NOMO-1 treated with DMSO at 0.1 percent for 48 hours (cell line): Measurements from ENCODE around the gene PDF.

Experiments
- DNase-seq: peaks from one replicate; lab custom pipeline; 2025; ENCODE audit not compliant: unreplicated experiment; lab: John Stamatoyannopoulos, UW

The PDF gene

DNA sequence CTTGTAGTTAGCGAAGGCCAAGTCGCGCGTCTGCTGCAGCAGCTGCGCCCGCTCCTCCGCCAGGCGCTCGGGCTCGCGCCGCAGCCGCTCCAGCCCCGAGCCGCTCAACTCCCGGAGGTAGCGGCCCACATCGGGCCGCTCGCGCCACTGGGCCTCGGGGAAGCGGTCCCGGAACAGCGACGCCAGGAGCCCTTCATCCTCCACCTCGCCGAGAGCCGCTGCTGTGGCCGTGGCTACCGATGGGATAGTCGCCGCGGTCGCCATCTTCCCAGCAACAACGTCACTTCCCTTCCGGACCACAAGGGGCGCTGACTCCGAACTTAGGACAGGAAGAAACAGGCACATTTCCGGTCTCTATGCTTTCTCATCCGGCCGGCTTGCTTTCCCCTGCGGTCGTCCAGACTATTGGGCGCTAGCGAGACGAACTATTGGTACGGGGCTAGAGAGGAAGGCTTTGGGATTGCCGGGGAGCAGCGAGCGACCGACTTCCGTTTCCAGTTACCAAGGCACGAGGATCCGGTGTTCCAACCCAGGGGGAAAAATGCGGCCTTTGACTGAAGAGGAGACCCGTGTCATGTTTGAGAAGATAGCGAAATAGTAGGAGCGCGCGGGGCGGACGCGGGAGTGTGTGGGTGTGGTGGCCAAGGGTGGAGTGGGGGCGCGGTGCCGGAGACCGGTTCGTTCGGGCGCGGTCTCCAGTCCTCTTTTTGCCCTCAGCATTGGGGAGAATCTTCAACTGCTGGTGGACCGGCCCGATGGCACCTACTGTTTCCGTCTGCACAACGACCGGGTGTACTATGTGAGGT is 9.1 kb upstream of the PDF start, which contains the start of the genes COG8 and NIP7:
Gene COG8 (minus strand): TSS at position 276 of the 806 bp plus-strand sequence. CDS start 12 bp downstream, at position 264.
Gene NIP7 (plus strand): TSS at position 484 of the 806 bp plus-strand sequence. CDS start 58 bp downstream, at position 542.
- peak; percentile 99 for DNase-seq

DNA sequence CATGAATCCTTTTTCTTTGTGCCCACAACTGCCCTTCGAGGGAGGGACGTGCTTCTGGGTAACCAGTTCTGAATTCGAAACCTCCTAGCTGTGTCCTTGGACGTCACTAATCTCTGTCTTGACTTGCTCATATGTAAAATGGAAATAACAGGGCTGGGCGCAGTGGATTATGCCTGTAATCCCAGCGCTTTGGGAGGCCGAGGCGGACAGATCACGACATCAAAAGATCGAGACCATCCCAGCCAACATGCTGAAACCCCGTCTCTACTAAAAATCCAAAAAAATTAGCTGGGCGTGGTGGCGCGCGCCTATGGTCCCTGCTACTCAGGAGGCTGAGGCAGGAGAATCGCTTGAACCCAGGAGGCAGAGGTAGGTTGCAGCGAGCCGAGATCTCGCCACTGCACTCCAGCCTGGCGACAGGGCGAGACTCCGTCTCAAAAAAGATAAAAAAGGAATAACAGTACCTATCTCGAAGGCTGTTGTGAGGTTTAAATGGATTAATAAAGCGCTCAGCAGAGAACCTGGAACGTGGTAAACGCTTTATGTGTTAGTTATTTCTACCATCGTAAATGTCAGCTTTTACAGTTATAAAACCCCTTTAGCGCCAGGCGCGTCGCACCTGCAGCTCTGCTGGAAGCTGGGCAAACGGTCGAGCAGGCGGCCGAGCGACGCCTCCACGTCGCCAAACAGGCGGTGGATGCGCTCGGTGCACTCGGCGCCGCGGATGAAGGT is 8.3 kb upstream of the PDF start:
- no peak for DNase-seq

DNA sequence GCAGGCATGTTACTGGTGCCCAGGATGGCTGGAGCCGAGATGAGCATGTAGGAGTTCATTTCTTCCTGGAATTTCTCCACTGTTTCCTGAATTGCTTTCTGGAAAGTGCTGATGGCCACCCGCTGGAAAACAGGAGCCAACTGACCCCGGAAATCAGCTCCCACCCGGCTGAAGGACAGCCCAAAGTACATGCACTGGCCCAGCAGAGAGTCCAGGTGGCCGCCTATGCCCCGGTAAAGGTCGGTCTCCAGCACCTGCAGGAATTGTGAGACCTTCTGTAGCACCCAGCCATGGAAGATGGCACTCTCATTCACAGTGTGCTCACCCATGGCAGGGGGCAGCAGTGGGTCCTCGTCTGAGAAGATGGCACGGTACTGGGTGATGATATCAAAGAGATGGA is 4.3 kb upstream of the PDF start:
- no peak for DNase-seq

DNA sequence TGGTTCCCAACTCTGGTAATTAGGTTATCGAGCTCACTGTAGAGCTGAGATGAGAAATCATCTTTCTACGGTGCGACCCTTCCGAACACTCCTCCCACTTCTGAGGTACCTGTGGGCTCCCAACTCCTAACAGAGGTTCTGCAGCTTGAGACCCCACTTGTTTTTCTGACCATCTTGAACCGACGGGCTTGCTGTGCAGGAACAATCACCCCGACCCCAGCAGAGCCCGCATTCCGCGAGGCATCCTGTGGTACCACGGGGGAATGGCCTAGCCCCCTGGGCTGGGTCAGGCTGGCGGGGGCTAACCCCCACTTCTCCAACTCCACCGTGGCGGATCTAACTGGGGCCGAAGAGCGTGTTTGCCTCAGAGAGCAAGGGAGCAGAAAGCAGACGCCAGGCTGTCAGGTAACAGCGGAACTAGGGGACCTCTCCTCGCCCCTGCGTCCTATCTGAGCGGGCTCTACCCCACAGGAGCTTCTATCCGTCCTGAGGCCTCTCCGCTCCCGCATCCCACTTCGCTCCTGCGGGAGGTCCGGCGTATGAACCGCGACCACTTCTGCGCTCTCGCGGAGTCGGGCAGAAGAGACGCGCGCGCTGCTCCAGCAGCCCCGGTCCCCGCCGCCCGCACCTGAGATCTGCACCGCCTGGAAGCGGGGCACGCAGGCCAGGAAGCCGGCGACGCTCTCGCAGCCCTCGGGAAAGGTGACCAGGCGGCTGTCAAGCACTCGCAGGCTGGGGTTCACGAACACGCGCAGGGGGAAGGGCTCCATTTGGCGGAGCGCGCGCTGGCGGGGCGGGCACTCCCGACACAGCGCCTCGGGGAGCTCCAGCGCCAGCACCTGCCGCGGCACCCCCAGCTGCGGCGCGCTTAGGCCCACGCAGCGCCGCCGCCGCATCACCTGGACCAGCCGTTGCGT is 761 bp downstream of the PDF start:
- DNase-seq: peak; percentile 39

DNA sequence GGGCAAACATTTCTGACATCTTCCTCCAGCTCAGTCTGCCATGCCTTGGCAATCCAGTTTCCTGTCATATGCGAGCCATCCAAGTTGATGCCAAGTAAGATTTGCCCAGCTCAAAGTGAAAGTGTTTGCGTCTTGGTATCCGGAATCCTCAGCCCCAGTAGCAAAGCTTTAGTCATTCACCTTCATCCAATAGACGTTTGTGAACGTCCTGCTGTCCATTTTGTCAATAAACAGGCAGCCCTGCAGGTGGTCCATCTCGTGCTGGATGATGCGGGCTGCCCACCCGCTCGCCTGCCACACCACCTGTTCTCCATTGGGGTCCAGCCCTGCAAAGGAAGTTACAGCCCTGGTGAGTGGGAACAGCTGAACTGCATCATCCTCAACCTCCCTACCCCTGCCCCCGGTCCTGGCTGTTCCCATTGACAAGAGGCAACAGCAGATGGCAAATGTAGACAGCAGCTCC is 1.5 kb downstream of the PDF start:
- no peak for DNase-seq

DNA sequence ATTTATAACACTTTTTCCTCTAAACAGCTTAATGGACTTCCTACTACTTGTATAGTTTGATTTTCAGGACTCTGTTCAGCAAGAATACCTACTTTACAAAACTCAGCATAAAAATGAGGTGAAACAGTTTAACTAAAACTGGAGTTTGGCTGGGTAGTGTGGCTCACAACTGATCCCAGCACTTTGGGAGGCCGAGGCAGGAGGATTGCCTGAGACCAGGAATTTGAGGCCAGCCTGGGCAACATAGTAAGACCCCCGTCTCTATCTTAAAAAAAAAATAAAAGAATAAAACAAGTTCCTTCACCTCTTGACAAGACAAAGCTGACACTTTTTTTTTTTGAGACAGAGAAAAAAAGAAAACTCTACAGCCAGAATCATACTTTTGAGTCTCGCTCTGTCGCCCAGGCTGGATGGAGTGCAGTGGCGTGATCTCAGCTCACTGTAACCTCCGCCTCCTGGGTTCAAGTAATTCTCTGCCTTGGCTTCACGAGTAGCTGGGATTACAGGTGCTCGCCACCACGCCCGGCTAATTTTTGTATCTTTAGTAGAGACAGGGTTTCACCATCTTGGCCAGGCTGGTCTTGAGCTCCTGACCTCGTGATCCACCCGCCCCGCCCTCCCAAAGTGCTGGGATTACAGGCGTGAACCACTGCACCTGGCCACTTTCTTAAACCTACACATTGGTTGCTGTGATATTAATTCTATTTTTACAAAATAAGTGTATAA is 2.6 kb downstream of the PDF start:
- DNase-seq: no peak

DNA sequence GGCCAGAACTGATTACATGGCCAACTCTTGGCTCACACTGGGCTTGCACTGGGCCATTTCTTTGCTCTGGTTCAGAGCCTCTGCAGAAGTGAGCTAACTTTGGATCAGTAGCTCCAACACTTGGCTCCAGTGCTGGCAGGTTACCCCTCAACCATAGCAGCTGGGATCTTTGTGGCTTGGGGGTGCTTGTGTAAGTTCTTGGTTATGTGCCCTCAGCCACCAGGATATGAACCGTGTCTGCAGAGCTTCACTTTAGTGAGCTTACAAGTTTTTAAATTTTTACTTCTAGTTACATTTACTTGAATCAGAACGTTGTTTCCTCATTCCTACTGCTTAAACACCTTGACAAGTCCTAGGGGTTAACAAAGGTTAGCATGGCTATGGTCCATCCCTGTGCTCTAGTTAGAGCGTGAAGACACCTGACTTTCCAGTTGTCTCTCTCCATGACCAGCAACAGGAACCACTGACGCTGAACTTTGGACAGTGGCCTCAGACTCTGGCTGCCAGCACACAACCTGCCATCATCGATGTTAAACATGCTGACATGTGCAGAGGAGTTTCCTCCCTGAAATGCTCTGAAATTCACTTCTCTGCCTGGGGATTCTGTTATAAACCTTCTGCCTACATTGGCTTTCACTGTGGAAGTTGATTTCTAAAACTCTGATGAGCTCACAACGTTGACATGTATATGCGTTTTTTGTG is 4.1 kb downstream of the PDF start:
- no peak for DNase-seq

DNA sequence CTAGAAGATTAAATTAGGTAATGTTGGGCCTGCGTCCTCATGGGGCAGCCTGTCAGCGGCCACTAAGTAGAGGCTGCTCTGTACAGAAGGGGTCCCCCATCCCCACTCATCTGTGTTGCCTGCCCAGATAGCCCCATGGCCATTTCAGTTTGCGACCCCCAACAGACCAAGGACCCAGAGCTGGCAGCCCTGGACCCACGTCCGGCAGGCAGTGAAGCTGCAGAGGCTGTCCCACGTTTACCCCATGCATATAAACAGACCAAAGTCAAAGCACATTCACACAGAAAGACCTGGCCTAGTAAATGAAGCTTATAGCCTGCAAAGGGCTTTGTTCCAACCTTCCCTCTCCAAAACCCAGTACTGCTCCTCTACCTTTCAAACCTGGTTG is 4.6 kb downstream of the PDF start:
- no peak for DNase-seq

DNA sequence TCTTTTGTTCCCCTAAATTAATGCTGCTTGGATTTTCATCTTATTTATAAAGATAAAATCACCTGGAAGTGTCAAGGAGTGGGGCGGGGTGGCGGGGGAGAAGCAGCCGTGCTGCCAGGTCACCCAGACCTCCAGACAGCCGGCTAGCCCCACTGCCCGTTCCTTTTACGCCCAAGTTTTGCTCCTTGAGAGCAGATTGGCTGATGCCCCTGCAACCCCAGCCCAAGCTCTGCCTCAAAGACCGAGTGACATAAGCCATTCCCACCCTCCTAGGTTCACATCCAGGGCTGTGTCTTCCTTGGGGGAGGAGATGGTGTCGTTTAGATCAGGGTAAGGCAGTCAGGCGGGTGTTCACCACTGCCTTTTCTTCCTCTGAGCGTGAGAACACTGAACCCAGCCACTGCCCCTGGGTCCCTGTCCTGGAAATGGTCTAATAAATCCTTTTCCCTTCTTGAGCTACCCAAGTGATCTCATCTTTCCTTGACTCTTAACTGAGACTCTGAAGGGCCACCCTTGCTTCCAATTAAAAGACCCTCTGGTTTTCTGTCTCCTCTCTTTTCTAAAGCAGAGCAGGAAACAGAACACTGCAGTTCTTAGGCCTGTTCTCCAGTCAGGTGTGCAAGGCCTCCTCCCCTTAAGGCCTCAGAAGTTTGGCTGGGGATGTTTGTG is 5.7 kb downstream of the PDF start:
- DNase-seq: no peak

DNA sequence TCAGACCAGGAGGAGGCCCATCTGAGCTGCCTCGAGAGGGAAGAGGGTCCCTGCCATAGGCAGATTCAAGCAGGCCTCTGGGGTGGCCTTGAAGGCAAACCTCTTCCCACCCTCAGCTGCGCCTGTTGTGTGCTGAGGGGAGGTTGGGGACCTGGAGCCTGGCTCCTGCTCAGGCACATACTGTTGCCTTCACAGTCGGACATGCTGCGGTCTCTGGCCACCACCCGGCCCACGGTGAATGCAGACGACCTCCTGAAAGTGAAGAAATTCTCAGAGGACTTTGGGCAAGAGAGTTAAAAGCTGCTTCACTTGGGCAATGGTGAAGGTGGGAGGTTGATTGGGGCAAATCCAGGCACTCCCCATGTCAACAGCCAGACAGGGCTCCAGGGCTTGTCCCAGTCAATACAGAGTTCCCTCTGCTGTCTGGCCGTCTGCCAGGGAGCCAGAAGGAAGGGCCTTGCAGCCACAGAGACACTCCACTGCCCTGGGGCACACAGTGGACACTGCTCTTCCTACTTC is 6.3 kb downstream of the PDF start:
- no peak for DNase-seq

DNA sequence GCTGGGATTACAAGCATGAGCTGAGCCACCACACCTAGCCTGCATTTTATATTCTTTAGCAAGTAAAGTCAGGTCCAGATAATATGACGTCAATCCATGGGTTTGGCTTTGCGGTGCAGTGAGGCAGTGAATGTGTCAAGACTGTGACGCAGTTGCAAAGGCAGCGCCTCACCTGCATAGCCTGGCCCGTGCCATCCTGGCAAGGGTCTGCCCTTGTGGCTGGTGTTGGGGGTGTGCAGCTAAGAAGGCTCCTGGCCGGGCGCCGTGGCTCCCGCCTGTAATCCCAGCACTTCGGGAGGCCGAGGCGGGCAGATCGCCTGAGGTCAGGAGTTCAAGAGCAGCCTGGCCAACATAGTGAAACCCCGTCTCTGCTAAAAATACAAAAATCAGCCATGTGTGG is 7.0 kb downstream of the PDF start:
- no peak for DNase-seq

DNA sequence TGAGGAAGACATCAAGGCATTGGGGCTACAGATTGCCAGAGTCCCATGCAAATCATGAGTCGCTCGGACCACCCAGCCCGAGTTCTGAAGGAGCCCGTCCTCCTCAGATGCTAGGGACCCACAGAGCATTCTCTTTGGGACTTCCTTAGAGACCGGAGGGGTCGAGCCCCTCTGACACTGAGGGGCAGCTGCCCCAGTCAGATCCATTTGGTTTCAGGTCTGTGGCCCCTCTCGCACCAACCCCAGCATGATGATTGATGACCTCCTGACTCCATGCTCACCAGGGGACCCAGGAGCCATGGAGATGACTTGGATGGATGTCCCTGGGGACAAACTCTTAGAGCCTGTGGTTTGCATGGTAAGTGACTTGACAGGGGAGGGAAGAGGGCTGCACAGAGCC is 8.0 kb downstream of the PDF start:
- no peak for DNase-seq

DNA sequence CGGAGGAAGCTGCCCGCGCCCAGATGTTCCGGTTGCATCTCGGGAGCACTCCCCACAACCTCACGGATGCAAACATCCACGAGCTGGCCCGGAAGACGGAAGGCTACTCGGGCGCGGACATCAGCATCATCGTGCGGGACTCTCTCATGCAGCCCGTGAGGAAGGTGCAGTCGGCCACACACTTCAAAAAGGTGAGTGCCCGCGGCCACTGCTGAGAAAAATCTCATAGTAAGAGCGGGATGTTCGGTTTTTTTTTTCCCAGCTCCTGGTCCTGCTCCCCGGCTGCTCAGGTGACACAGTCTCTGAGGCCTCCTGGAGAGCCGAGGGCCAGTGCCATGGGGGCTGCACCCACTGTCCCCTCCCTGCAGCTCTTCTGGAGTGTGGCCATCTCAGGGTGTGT is 9.3 kb downstream of the PDF start:
- no peak for DNase-seq

DNA sequence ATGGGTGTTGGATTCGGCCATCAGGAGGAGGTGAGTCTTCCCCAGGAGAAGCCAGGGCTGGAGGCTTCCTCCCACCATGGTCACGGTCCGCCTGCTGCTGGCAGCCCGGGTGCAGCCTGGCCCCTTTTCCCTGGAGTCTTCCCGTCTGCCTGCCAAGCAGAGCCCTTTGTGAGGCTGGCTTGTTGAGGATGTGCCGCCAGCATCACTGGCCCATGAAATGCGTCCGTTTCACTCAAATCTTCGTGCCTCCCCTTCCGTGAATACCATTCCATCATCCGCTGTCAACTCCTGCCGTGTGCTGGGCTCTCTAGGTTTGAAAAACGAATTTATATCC is 9.7 kb downstream of the PDF start:
- no peak for DNase-seq

DNA sequence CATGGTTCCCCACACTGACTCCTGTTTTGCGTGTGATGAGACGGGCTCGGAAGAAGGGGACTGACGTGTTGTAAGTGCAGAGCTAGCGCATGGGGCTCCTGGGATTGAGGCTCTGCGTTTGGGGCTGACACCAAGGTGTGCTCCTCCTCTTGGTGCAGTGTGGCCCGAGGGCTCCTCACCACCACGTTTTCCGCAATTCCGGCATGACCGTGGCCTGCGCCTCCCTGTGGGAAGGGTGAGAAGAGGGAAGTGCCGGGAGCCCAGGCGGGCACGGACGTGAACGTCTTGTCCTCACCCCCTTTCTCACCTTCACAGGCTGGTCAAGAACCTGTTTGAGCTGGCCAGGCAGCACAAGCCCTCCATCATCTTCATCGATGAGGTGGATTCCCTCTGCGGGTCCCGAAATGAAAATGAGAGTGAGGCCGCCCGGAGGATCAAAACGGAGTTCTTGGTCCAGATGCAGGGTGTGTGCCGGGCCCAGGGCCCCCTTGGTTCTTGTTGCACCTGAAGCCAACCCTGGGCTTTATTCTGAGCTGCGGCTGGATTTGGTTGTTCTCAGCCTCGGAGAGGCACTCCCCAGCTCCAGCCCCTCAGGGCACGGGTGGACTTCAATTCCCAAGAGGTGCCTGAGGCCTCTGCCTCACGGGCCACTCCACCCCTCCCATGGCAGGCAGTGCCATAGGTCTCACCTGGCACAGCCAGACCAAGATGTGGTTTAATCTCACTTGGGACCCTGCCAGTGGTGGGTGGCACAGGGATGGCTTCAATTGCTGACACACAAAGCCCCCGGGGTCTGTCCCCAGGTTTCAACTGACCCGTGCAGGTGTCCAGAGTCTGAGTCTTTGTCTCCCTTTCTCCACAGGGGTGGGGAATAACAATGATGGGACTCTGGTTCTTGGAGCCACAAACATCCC is 10.3 kb downstream of the PDF start:
- DNase-seq: no peak

DNA sequence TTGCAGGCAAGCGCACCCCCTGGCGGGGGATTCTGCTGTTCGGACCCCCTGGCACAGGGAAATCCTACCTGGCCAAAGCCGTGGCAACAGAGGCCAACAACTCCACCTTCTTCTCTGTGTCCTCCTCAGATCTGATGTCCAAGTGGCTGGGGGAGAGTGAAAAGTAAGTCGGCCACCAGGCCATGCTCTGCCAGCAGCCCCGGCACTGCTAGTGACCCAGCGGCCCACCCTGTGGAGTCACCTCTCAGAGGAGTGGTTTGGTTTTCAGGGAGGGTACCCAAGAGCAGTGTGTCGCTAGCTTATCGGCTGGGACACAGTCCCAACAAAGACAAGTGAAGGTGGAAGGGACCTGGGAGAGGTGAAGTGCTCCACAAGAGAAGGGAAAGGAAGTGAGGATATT is 11.0 kb downstream of the PDF start:
- DNase-seq: no peak

DNA sequence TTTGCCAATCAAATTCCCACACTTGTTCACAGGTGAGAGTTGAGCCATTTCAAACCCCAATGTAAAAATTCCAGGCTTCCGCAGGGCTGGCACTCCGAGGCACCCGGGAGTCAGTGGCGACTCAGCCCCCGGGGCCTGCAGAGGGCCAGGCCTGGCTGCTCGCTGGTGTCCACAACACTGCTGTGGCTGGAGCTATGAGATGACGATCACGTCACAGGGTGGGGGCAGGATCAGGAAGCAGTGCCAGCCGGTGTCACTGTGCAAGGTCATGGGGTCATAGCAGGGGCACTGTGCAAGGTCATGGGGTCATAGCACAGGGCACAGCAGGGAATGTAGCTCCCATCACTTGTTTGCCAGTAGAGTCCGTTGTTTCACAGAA is 11.5 kb downstream of the PDF start:
- no peak for DNase-seq

DNA sequence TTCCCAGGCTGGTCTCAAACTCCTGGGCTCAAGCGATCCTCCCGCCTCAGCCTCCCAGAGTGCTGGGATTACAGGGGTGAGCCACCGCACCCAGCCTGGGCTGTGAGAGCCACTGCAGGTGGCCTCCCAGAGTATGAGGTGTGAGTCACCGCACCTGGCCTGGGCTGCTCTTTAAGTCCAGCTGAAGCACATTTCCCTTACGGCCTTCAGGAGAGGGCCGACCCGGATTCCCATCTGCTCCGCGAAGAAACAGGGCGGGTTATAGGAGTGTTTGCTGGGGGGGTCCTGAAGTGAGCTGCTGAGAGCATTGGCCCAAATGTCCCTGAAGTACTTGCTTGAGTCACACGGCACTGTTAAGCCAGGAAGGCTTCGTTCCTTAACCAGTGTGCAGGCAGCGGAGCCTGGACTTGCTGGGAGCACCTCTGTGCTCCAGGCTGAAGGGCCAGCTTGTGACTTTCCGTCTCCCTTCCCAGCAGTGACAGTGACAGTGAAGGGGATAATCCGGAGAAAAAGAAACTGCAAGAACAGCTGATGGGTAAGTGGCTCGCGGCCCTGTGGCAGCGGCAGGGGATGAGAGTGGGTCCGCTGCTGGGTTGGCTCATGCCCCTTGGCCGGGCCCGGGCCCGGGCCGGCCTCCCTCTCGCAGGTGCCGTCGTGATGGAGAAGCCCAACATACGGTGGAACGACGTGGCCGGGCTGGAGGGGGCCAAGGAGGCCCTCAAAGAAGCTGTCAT is 12.0 kb downstream of the PDF start:
- no peak for DNase-seq
